ENCODE data around the gene ATRNL1. TPM values are rescaled to one million over a fixed set of nuclear protein-coding genes. Genes with fewer than 3 reads are reported as not detected.

The ATRNL1 gene
- total and polyA plus RNA-seq, 2 experiments from 2014 or later, result 4.8 to 29.7 TPM

GRCh38 chr10:115049960-115050359 is 43.2 kb upstream of the ATRNL1 start (continued):
- no peak for TF ChIP-seq ZNF462 (CRISPR knock-in tag; IDR thresholded peaks at IDR 0.05)
- TF ChIP-seq POLR2AphosphoS5 (IDR thresholded peaks at IDR 0.05; ENCODE audit: low read depth), result no peak
- TF ChIP-seq ZNF331 (CRISPR knock-in tag; IDR thresholded peaks at IDR 0.05; ENCODE audit: low read depth), result no peak
- TF ChIP-seq STAT1 (IDR thresholded peaks at IDR 0.05; ENCODE audit: unreplicated experiment), result no peak
- TF ChIP-seq EZH2 (IDR thresholded peaks at IDR 0.05; ENCODE audit: low read depth, unreplicated experiment), result no peak
- TF ChIP-seq ZNF114 (CRISPR knock-in tag; IDR thresholded peaks at IDR 0.05), result no peak

- Mint-ChIP-seq H3K36me3 (ENCODE audit: low read depth) (no peaks in the 10 kb centered on the region), H3K27me3 (ENCODE audit: insufficient read depth, low read depth, poor library complexity) (peaks cover under 1% of the 10 kb centered on the region), H3K9me3 (no peaks in the 10 kb centered on the region), H3K4me1 (peaks cover 34% of the 10 kb centered on the region), H3K27ac (peak overlapping the region; percentile 56; the same call in 1 of the 2 replicates), H3K4me3 (no peak overlapping the region)
- Histone ChIP-seq H3K4me3 (no peak overlapping the region), H3K27me3 (ENCODE audit: insufficient read depth) (no peaks in the 10 kb centered on the region), H3K4me1 (ENCODE audit: insufficient read depth) (peaks cover 30% of the 10 kb centered on the region), H3F3A (replicated peaks; ENCODE audit: low read depth) (no peaks in the 10 kb centered on the region), H3K27ac (ENCODE audit: low read depth) (peak overlapping the region; percentile 21; the same call in 1 of the 2 replicates), H2AFZ (no peak overlapping the region), H3K79me2 (replicated peaks; ENCODE audit: insufficient read depth) (no peaks in the 10 kb centered on the region), H4K20me1 (replicated peaks; ENCODE audit: insufficient read depth) (no peaks in the 10 kb centered on the region), H3K9me2 (ENCODE audit: insufficient read depth) (no peaks in the 10 kb centered on the region), H3K36me3 (ENCODE audit: insufficient read depth) (no peaks in the 10 kb centered on the region), H3K4me2 (no peak overlapping the region)
- DNase-seq (ENCODE audit: low spot score), result no peak
- TF ChIP-seq STAT1 (IDR thresholded peaks at IDR 0.05; ENCODE audit: unreplicated experiment) (no peak), EZH2 (IDR thresholded peaks at IDR 0.05; ENCODE audit: low read depth, unreplicated experiment) (no peak), ETS1 (IDR thresholded peaks at IDR 0.05) (no peak), ZNF114 (CRISPR knock-in tag; IDR thresholded peaks at IDR 0.05) (no peak), CREB1 (CRISPR knock-in tag; IDR thresholded peaks at IDR 0.05; ENCODE audit: low read depth) (no peak), JUNB (IDR thresholded peaks at IDR 0.05; ENCODE audit: unreplicated experiment) (no peak), POLR2AphosphoS5 (IDR thresholded peaks at IDR 0.05; ENCODE audit: low read depth) (no peak)
- ATAC-seq, result no peak
Observed at GRCh38 chr10:115050375-115051010, 42.7 kb upstream of the ATRNL1 start.

Data from GM23338 (cell line).